ENCODE results near the gene RETREG3.

GRCh38 chr17:42609182-42609813 is at the start of gene RETREG3, which contains the start of gene TUBG1:
- TF ChIP-seq CTCF (IDR thresholded peaks at IDR 0.05) (no peak), POLR2A (IDR thresholded peaks at IDR 0.05; ENCODE audit: low read length) (peak; percentile 99), RNF2 (IDR thresholded peaks at IDR 0.05; ENCODE audit: borderline replicate concordance, low read depth) (no peak), REST (IDR thresholded peaks at IDR 0.05) (no peak), SMC3 (IDR thresholded peaks at IDR 0.05) (no peak), HDAC2 (IDR thresholded peaks at IDR 0.05) (no peak), NR3C1 (IDR thresholded peaks at IDR 0.05) (no peak), BCL3 (IDR thresholded peaks at IDR 0.05) (peak; percentile 81; the same call in 2 of the 3 replicates)
